ENCODE measurements around the gene FGFR2. TPM values are rescaled to one million over a fixed set of nuclear protein-coding genes. Genes with fewer than 3 reads are reported as not detected.

Gene FGFR2
- total and polyA plus RNA-seq, 2 of the 4 experiments (the other 2 are of a cell fraction): not detected

- Histone ChIP-seq H3K56ac (ENCODE audit: extremely low read depth, insufficient read depth, low read length) (no peak overlapping the region), H3K4ac (ENCODE audit: low read depth, low read length) (no peak overlapping the region), H3K79me1 (ENCODE audit: low read depth in 1 of 2, low read length in 2 of 2) (no peaks in the 10 kb centered on the region), H3K23ac (ENCODE audit: low read depth, low read length) (no peak overlapping the region), H2AK5ac (ENCODE audit: low read depth, low read length) (no peak overlapping the region), H3K36me3 (ENCODE audit: control insufficient read depth, insufficient read depth, low read length) (no peaks in the 10 kb centered on the region), H3K14ac (replicated peaks; ENCODE audit: low read depth, low read length) (no peak overlapping the region), H3K27ac (ENCODE audit: insufficient read depth, low read length) (no peak overlapping the region), H3K4me3 (ENCODE audit: insufficient read depth, low read depth, low read length) (no peak overlapping the region), H4K91ac (ENCODE audit: insufficient read depth, low read depth, low read length) (no peak overlapping the region), H3K9me3 (ENCODE audit: control insufficient read depth, insufficient read depth, low read length) (0 out of 2 replicates have a peak, but pooled peaks cover 3% of the 10 kb centered on the region), H2AK9ac (replicated peaks; ENCODE audit: low read depth, low read length, poor library complexity) (no peak overlapping the region), H3K18ac (ENCODE audit: low read depth, low read length) (no peak overlapping the region), H3K4me2 (ENCODE audit: low read depth, low read length) (no peak overlapping the region), H2BK120ac (ENCODE audit: low read depth, low read length) (no peak overlapping the region), H4K8ac (ENCODE audit: low read depth in 2 of 2, low read length in 2 of 2) (no peak overlapping the region), H4K5ac (ENCODE audit: low read depth, low read length) (no peak overlapping the region), H3K9ac (ENCODE audit: low read depth, low read length) (no peak overlapping the region), H2BK15ac (ENCODE audit: low read depth, low read length) (no peak overlapping the region), H2BK20ac (ENCODE audit: low read depth, low read length) (no peak overlapping the region), H2AFZ (replicated peaks; ENCODE audit: low read length, poor library complexity) (no peak overlapping the region), H3K4me1 (ENCODE audit: control insufficient read depth, insufficient read depth, low read length) (no peaks in the 10 kb centered on the region), H3K27me3 (ENCODE audit: control insufficient read depth, insufficient read depth, low read length) (peaks cover 18% of the 10 kb centered on the region), H3K9me1 (ENCODE audit: insufficient read depth, low read length) (no peaks in the 10 kb centered on the region), H2BK5ac (ENCODE audit: low read depth, low read length, poor library complexity, severe bottlenecking) (no peak overlapping the region), H4K20me1 (ENCODE audit: insufficient read depth, low read length) (no peaks in the 10 kb centered on the region)
- dilution Hi-C loops (cut with HindIII; ENCODE audit: low sequenced_read_pairs, unreplicated experiment): no loop called here
- no peak for ATAC-seq (ENCODE audit: low read depth)
- in situ Hi-C loops (cut with MboI; ENCODE audit: low sequenced_read_pairs): no loop called here
- intact Hi-C loops (cut with micrococcal nuclease): no loop called here
- TF ChIP-seq CEBPB (IDR thresholded peaks at IDR 0.05; ENCODE audit: low read depth, low read length): no peak
- no peak for TF ChIP-seq ELK1 (IDR thresholded peaks at IDR 0.05; ENCODE audit: borderline replicate concordance, low read depth, low read length)
- no peak for TF ChIP-seq MXI1 (IDR thresholded peaks at IDR 0.05; ENCODE audit: borderline replicate concordance, low read depth, low read length)
- TF ChIP-seq RCOR1 (IDR thresholded peaks at IDR 0.05; ENCODE audit: insufficient replicate concordance, low read length): no peak
- no peak for TF ChIP-seq RAD21 (IDR thresholded peaks at IDR 0.05; ENCODE audit: low read length)
- no peak for TF ChIP-seq MAZ (IDR thresholded peaks at IDR 0.05; ENCODE audit: borderline replicate concordance, low read depth, low read length)
- TF ChIP-seq BHLHE40 (IDR thresholded peaks at IDR 0.05; ENCODE audit: low read depth, low read length): no peak
- no peak for TF ChIP-seq RFX5 (IDR thresholded peaks at IDR 0.05; ENCODE audit: low read depth, low read length)
- TF ChIP-seq FOS (IDR thresholded peaks at IDR 0.05; ENCODE audit: low read depth, low read length): no peak
- no peak for TF ChIP-seq MAFK (IDR thresholded peaks at IDR 0.05; ENCODE audit: low read depth, low read length)
- TF ChIP-seq CHD1 (IDR thresholded peaks at IDR 0.05; ENCODE audit: low read depth, low read length): no peak
- TF ChIP-seq POLR2A (IDR thresholded peaks at IDR 0.05; ENCODE audit: low read depth, low read length): no peak
- TF ChIP-seq CTCF (conservative IDR thresholded peaks at IDR 0.05; ENCODE audit: low read depth, low read length): no peak
- TF ChIP-seq USF2 (IDR thresholded peaks at IDR 0.05; ENCODE audit: low read depth, low read length): no peak
- TF ChIP-seq SMC3 (IDR thresholded peaks at IDR 0.05; ENCODE audit: low read depth, low read length): no peak
- TF ChIP-seq NFE2L2 (IDR thresholded peaks at IDR 0.05; ENCODE audit: low read depth, low read length): no peak
- POLR2A ChIA-PET (ENCODE audit: unreplicated experiment): no interaction called here
- WGBS, 2 experiments (ENCODE audit: extremely low coverage in 2 of 2, insufficient read length in 1 of 2): 3% methylated on average over 30 of the region's 54 CpGs; no CpG with 5 or more reads in 1 of the 2 experiments
- CTCF ChIA-PET: no interaction called here
- no peak for DNase-seq
- no TSS peak for BruUV-seq (replicated peaks)
Measured at GRCh38 chr10:121596689-121597503, 1.3 kb downstream of the FGFR2 start.

Data from IMR-90 (cell line).